NOMO-1 treated with DMSO at 0.1 percent for 48 hours (cell line): ENCODE measurements around the gene ADAMTS8.

ENCODE experiments used
- DNase-seq: peaks from one replicate; lab custom pipeline; 2025; ENCODE audit not compliant: unreplicated experiment; lab: John Stamatoyannopoulos, UW

The ADAMTS8 gene

GRCh38 chr11:130399196-130399595, 29.2 kb downstream of the ADAMTS8 start:
- DNase-seq = no peak

GRCh38 chr11:130397780-130398179, 30.6 kb downstream of the ADAMTS8 start:
- peak; percentile 48 for DNase-seq

- no peak for DNase-seq
These were observed 31.4 kb downstream of the ADAMTS8 start for GRCh38 chr11:130396965-130397364.

- no peak for DNase-seq
These were observed 33.8 kb downstream of the ADAMTS8 start for GRCh38 chr11:130394615-130395014.

- DNase-seq = no peak
These were observed 36.7 kb downstream of the ADAMTS8 start for GRCh38 chr11:130391711-130392110.

GRCh38 chr11:130390071-130390758, 38.2 kb downstream of the ADAMTS8 start:
- DNase-seq = no peak

GRCh38 chr11:130389335-130389935, 39.0 kb downstream of the ADAMTS8 start:
- DNase-seq = no peak

- DNase-seq = no peak
These were observed 39.7 kb downstream of the ADAMTS8 start for GRCh38 chr11:130388607-130389205.

GRCh38 chr11:130386056-130386455, 42.4 kb downstream of the ADAMTS8 start:
- DNase-seq = no peak

GRCh38 chr11:130383344-130384211, 44.8 kb downstream of the ADAMTS8 start:
- DNase-seq = no peak

- no peak for DNase-seq
These were observed 47.1 kb downstream of the ADAMTS8 start for GRCh38 chr11:130381317-130381716.

- no peak for DNase-seq
These were observed 47.6 kb downstream of the ADAMTS8 start for GRCh38 chr11:130380778-130381177.

- no peak for DNase-seq
These were observed 49.1 kb downstream of the ADAMTS8 start for GRCh38 chr11:130379276-130379675.

- DNase-seq = no peak
These were observed 57.4 kb downstream of the ADAMTS8 start for GRCh38 chr11:130370845-130371590.

GRCh38 chr11:130369713-130370112, 58.7 kb downstream of the ADAMTS8 start:
- no peak for DNase-seq

GRCh38 chr11:130369141-130369691, 59.2 kb downstream of the ADAMTS8 start:
- DNase-seq = no peak

- DNase-seq = peak; percentile 85
These were observed 69.0 kb downstream of the ADAMTS8 start for GRCh38 chr11:130359419-130359818.

GRCh38 chr11:130358398-130358797, 70.0 kb downstream of the ADAMTS8 start:
- no peak for DNase-seq
